NB4 (cell line): Measurements from ENCODE around the gene NET1.

Experiments
- DNase-seq: peaks from one replicate; pipeline ENCODE4 v3.0.0; 2010; ENCODE audit warnings: low read depth
- H3K4me3 ChIP-seq: one replicate; pipeline ENCODE4 v1.5.1; 2011; ENCODE audit warnings: mild to moderate bottlenecking, low read depth, low read length, moderate library complexity
- MYC ChIP-seq: IDR thresholded peaks from 2 replicates; pipeline ENCODE4 v1.6.1; 2011; ENCODE audit warnings: low read depth, low read length
- POLR2A ChIP-seq: IDR thresholded peaks from 2 replicates; pipeline ENCODE4 v1.6.1; 2011; ENCODE audit warnings: mild to moderate bottlenecking; ENCODE audit not compliant: insufficient read length; ENCODE audit errors: extremely low read depth
- TF ChIP-seq, protein P1 (sequence below): IDR thresholded peaks from 2 replicates; pipeline ENCODE4 v1.6.1; 2011; ENCODE audit warnings: low read depth, low read length
- TF ChIP-seq, protein P2 (sequence below): IDR thresholded peaks from one replicate; pipeline ENCODE4 v1.5.1; 2012; ENCODE audit warnings: low read depth, low read length

NET1 gene

DNA sequence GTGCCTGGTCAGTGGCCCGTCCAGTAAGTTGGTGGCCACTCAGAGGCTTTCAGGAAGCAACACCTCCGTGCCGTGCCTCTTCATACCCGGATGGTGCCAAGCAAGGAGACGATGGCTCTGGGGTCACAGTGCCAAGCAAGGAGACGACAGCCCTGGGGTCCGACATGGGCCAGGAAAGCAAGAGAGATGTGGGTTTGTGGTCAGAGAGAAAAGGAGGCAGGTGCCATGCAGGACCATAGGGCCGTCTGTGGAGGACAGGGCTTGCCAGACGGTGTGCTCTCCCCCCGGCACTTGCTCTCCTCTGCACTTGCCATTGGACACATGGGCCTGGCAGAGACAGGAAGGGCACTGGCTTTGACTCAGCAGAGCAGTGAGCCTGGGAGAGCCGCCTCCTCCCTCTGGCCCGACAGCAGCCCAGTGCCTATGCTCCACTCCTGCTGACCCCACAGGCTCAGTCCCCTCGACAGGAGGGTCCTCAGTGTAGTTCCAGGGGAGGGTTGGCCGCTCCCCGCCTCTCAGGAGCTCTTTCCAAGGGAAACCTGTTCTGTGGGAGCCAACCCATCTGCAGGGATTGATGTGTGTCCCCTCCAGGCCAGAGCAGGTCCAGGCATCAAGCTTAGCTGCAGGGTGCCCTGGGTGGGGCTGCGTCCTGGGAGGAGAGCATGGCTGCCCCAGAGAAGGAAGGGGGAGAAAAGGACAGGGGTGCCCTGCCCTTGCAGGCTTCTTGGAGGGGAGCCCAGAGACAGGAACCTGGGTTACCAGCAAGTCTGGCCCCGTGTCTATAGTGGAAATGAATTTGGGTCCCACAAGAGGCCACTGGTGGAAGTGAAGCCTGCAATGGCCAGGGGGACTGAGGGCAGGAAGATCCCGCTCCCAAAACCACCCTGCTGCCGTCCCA lies 94.6 kb downstream of the NET1 start:
- DNase-seq, result no peak
- H3K4me3 ChIP-seq, result no peak overlapping the region
- TF ChIP-seq, protein P1, sequence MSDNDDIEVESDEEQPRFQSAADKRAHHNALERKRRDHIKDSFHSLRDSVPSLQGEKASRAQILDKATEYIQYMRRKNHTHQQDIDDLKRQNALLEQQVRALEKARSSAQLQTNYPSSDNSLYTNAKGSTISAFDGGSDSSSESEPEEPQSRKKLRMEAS, result no peak
- no peak for TF ChIP-seq POLR2A

DNA sequence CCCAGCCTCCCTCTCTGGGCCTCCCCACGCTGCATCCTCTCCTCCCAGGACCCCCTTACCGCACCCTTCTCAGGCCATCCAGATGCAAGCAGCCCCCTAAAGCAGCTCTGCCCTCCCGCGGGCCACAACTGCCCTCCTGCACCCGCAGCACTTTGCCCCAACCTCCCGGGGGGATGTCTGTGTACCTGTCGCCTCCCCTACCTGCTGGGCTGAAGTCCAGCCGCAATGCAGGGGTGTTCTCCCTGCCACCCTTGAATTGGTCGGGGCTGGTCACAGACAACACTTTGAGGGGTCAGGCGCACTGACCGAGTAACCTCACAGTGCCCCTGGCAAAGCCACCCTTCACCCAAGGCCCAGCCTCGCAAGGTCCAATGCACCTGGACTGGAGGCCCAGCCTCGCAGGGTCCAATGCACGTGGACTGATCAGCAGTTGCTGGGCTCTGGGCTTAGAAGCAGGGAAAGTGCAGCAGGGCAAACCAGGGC lies 95.3 kb downstream of the NET1 start:
- no peak for DNase-seq
- no peak overlapping the region for H3K4me3 ChIP-seq
- no peak for TF ChIP-seq MYC
- TF ChIP-seq, protein P2, sequence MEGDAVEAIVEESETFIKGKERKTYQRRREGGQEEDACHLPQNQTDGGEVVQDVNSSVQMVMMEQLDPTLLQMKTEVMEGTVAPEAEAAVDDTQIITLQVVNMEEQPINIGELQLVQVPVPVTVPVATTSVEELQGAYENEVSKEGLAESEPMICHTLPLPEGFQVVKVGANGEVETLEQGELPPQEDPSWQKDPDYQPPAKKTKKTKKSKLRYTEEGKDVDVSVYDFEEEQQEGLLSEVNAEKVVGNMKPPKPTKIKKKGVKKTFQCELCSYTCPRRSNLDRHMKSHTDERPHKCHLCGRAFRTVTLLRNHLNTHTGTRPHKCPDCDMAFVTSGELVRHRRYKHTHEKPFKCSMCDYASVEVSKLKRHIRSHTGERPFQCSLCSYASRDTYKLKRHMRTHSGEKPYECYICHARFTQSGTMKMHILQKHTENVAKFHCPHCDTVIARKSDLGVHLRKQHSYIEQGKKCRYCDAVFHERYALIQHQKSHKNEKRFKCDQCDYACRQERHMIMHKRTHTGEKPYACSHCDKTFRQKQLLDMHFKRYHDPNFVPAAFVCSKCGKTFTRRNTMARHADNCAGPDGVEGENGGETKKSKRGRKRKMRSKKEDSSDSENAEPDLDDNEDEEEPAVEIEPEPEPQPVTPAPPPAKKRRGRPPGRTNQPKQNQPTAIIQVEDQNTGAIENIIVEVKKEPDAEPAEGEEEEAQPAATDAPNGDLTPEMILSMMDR, result no peak
- TF ChIP-seq, protein P1, result no peak
- no peak for TF ChIP-seq POLR2A

DNA sequence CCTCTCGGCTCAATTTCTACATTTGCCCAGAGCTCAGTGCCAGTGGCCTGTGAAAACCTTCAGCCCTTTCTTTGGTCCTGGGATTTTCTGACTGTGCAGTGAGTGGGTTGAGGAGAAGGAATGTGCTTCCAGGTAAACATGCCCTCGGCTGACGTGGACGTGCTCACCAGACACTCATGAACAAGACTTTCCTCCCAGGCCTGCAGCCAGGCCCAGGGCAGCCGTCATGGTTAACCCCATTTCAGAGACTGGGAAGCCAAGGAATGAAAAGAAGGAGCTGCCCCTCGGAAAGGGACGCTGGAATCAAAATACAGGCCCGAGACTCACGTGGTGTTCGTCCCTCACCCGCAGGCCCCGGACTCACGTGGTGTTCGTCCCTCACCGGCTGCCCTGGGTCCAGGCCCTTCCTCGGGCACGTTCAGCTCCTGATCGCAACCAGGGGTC lies 95.8 kb downstream of the NET1 start:
- no peak for DNase-seq
- H3K4me3 ChIP-seq, result no peak overlapping the region
- TF ChIP-seq, protein P1, result no peak
- TF ChIP-seq MYC (no peak), POLR2A (no peak)
- TF ChIP-seq, protein P2, result no peak
